T-cell (primary cell): ENCODE results near the gene MXRA8. TPM values are rescaled to one million over a fixed set of nuclear protein-coding genes. Genes with fewer than 3 reads are reported as not detected.

Source experiments
- ATAC-seq, 4 experiments: fragments of 200-7000 bp in 3 of 4; fragments of 150-1000 bp in 1 of 4; cut with Tn5 transposase; replicated peaks in 1 of 4; 1 replicate in 3 of 4; 2 replicates in 1 of 4; pipeline ENCODE4 v1.10.0; 2021; ENCODE audit warnings: moderate library complexity in 3 of 4, mild to moderate bottlenecking in 2 of 4, moderate number of reproducible peaks in 1 of 4
- CTCF ChIA-PET, 2 donors: fragments of 300-600 bp; sonication (Branson Sonifier 250); formaldehyde crosslinking; loops; one replicate each; lab custom pipeline; 2022; ENCODE audit warnings: antibody characterized with exemption in 2 of 2; lab: Charles Lee
- POLR2A ChIA-PET, 2 donors: fragments of 300-600 bp; sonication (Branson Sonifier 250); formaldehyde crosslinking; loops; one replicate each; lab custom pipeline; 2022; ENCODE audit warnings: antibody characterized with exemption in 2 of 2; lab: Charles Lee
- DNase-seq, 35 experiments: peaks; one replicate each; pipeline versions ENCODE4 v3.0.0 to v3.0.0-alpha.2; 2013 to 2023
- H3K27ac ChIP-seq: one replicate; pipeline ENCODE4 v1.5.1; 2013; ENCODE audit warnings: low read length
- H3K27me3 ChIP-seq, 2 experiments: replicated peaks in 1 of 2; 1 replicate in 1 of 2; 2 replicates in 1 of 2; pipeline versions ENCODE4 v1.6.1 to v1.7.0; 2013; ENCODE audit warnings: low read length in 1 of 2, mixed read lengths in 1 of 2; ENCODE audit not compliant: control insufficient read depth in 2 of 2, insufficient read depth in 2 of 2; ENCODE audit errors: extremely low read depth in 1 of 2
- H3K36me3 ChIP-seq, 2 donors: 1 replicate in 1 of 2; 2 replicates in 1 of 2; pipeline versions ENCODE4 v1.6.1 to v1.7.0; 2013; ENCODE audit warnings: low read length in 1 of 2; ENCODE audit not compliant: control insufficient read depth in 2 of 2, insufficient read depth in 1 of 2; ENCODE audit errors: extremely low read depth in 1 of 2
- H3K4me1 ChIP-seq, 2 experiments: 1 replicate in 1 of 2; 2 replicates in 1 of 2; pipeline versions ENCODE4 v1.6.1 to v1.7.0; 2013; ENCODE audit warnings: low read length in 2 of 2, mixed read lengths in 1 of 2; ENCODE audit not compliant: insufficient read depth in 2 of 2, control insufficient read depth in 1 of 2; ENCODE audit errors: extremely low read depth in 1 of 2
- H3K4me3 ChIP-seq, 2 donors: 1 replicate in 1 of 2; 2 replicates in 1 of 2; pipeline versions ENCODE4 v1.5.1 to v1.7.0; 2013; ENCODE audit warnings: mild to moderate bottlenecking in 2 of 2, low read length in 1 of 2, moderate library complexity in 1 of 2; ENCODE audit not compliant: control insufficient read depth in 1 of 2; ENCODE audit errors: extremely low read depth in 1 of 2
- H3K9me3 ChIP-seq: 2 replicates; pipeline ENCODE4 v1.7.0; 2013
- H3K27ac Mint-ChIP-seq, 2 donors: one replicate each; pipeline ENCODE4 v1.8.0; 2020 to 2021; ENCODE audit warnings: mild to moderate bottlenecking in 2 of 2, mixed read lengths in 2 of 2
- H3K27me3 Mint-ChIP-seq, 2 donors: one replicate each; pipeline ENCODE4 v1.8.0; 2021 to 2022; ENCODE audit warnings: mixed read lengths in 2 of 2
- H3K36me3 Mint-ChIP-seq: one replicate; pipeline ENCODE4 v1.8.0; 2021; ENCODE audit warnings: mixed read lengths
- H3K4me1 Mint-ChIP-seq, 3 donors: one replicate each; pipeline ENCODE4 v1.8.0; 2020 to 2022; ENCODE audit warnings: mixed read lengths in 3 of 3, mild to moderate bottlenecking in 1 of 3
- H3K4me3 Mint-ChIP-seq, 3 donors: one replicate each; pipeline ENCODE4 v1.8.0; 2020 to 2022; ENCODE audit warnings: mild to moderate bottlenecking in 3 of 3, mixed read lengths in 3 of 3, moderate library complexity in 3 of 3
- H3K9me3 Mint-ChIP-seq, 3 donors: one replicate each; pipeline ENCODE4 v1.8.0; 2020 to 2022; ENCODE audit warnings: mixed read lengths in 3 of 3
- WGBS: methylation state at CpG from one replicate; pipeline ENCODE4 v1.1.5; 2013; ENCODE audit warnings: missing lambda C conversion rate; ENCODE audit not compliant: insufficient coverage; 5-methylcytosine and 5-hydroxymethylcytosine counted together
- total RNA-seq, 35 experiments: library from RNA in 6 of 35; stranded (reverse) in 6 of 35; fragments of 120-200 nt in 1 of 35; gene quantifications; one replicate each; pipeline versions ENCODE4 v1.2.1 to v1.2.4 and lab custom pipeline; 2013 to 2026

Gene MXRA8
- total RNA-seq, 5 donors from 2014 or later (not counting 1 experiment from before 2014, with no cell fraction given), result 0.99 to 6.8 (median 1.9) TPM

- POLR2A ChIA-PET, result no interaction called here
- ATAC-seq (no peak), DNase-seq (no peak)
- H3K4me1 Mint-ChIP-seq, result peaks cover 22 to 33% (median 29%) of the 10 kb centered on the region in 3 donors
- no peaks in the 10 kb centered on the region for H3K27me3 Mint-ChIP-seq
- Histone ChIP-seq H3K4me1 (peaks cover 9 to 21% of the 10 kb centered on the region in 2 experiments), H3K27ac (no peak overlapping the region), H3K9me3 (no peaks in the 10 kb centered on the region), H3K36me3 (peaks cover 35 to 81% of the 10 kb centered on the region in 2 donors), H3K27me3 (no peaks in the 10 kb centered on the region), H3K4me3 (no peak overlapping the region)
- no peak overlapping the region for H3K4me3 Mint-ChIP-seq
- H3K27ac Mint-ChIP-seq, result peak overlapping the region in 1 of 2 donors; percentile 4
- H3K36me3 Mint-ChIP-seq, result peaks cover 50% of the 10 kb centered on the region
- CTCF ChIA-PET, result interaction anchor here in 1 of 2 donors (0.6 kb wide), 1 partner anchor 117 kb away, joined by 3 read pairs; no protein-coding TSS in a partner anchor
- no peaks in the 10 kb centered on the region for H3K9me3 Mint-ChIP-seq
- WGBS, result 94% methylated on average over 10 of the region's 11 CpGs
Observed at GRCh38 chr1:1393428-1393827, 35.1 kb upstream of the MXRA8 start.

GRCh38 chr1:1393014-1393413 is 34.7 kb upstream of the MXRA8 start:
- no peak for DNase-seq
- ATAC-seq, result no peak
- no peaks in the 10 kb centered on the region for H3K27me3 ChIP-seq
- CTCF ChIA-PET, result interaction anchor here in 1 of 2 donors (0.6 kb wide), 1 partner anchor 117 kb away, joined by 3 read pairs; no protein-coding TSS in a partner anchor
- Mint-ChIP-seq H3K4me1 (peaks cover 19 to 29% (median 25%) of the 10 kb centered on the region in 3 donors), H3K4me3 (no peak overlapping the region), H3K27me3 (no peaks in the 10 kb centered on the region), H3K9me3 (no peaks in the 10 kb centered on the region), H3K27ac (no peak overlapping the region), H3K36me3 (peaks cover 53% of the 10 kb centered on the region)
- H3K4me1 ChIP-seq, result peaks cover 5 to 17% of the 10 kb centered on the region in 2 experiments
- peaks cover 37 to 85% of the 10 kb centered on the region in 2 donors for H3K36me3 ChIP-seq
- POLR2A ChIA-PET, result no interaction called here
- H3K27ac ChIP-seq, result no peak overlapping the region
- H3K4me3 ChIP-seq, result no peak overlapping the region
- 91% methylated on average over 4 of the region's 4 CpGs for WGBS
- H3K9me3 ChIP-seq, result no peaks in the 10 kb centered on the region

- Histone ChIP-seq H3K4me3 (no peak overlapping the region), H3K4me1 (peaks cover 0 to 7% of the 10 kb centered on the region in 2 experiments), H3K36me3 (peaks cover 43 to 90% of the 10 kb centered on the region in 2 donors), H3K27ac (no peak overlapping the region), H3K9me3 (no peaks in the 10 kb centered on the region), H3K27me3 (no peaks in the 10 kb centered on the region)
- Mint-ChIP-seq H3K36me3 (peaks cover 66% of the 10 kb centered on the region), H3K9me3 (no peaks in the 10 kb centered on the region), H3K4me3 (no peak overlapping the region), H3K4me1 (peaks cover 16 to 21% (median 18%) of the 10 kb centered on the region in 3 donors), H3K27ac (no peak overlapping the region), H3K27me3 (no peaks in the 10 kb centered on the region)
- 97% methylated on average over 10 of the region's 12 CpGs for WGBS
- ChIA-PET POLR2A (no interaction called here), CTCF (no interaction called here)
- no peak for DNase-seq
- ATAC-seq, result no peak
Observed at GRCh38 chr1:1391225-1391624, 32.9 kb upstream of the MXRA8 start.

DNA sequence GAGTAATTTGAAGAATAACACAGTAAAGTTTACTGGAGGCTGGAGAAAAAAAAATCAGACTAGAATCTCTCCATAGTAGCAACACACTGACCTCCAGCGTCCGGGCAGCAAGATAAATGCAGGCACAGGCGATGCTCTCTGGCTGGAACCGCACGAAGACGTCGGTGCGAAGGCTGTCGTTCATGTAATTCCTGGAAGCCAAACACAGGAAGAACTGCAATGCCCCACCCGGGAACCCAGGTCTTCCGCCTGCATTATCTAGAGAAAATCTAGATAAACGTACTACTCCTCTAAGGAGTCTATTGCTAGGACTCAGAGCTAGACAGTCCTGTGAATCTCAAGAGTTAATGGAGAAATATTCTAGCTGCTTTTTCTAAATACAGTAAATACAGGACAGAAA is 32.3 kb upstream of the MXRA8 start:
- Mint-ChIP-seq H3K36me3 (peaks cover 69% of the 10 kb centered on the region), H3K27ac (no peak overlapping the region), H3K27me3 (no peaks in the 10 kb centered on the region), H3K4me1 (peaks cover 14 to 19% (median 15%) of the 10 kb centered on the region in 3 donors), H3K4me3 (no peak overlapping the region), H3K9me3 (no peaks in the 10 kb centered on the region)
- Histone ChIP-seq H3K36me3 (peaks cover 40 to 94% of the 10 kb centered on the region in 2 donors), H3K4me1 (peaks cover 0 to 7% of the 10 kb centered on the region in 2 experiments), H3K27ac (no peak overlapping the region), H3K27me3 (no peaks in the 10 kb centered on the region), H3K9me3 (no peaks in the 10 kb centered on the region), H3K4me3 (no peak overlapping the region)
- ATAC-seq (no peak), DNase-seq (no peak)
- 100% methylated on average over 10 of the region's 12 CpGs for WGBS
- POLR2A ChIA-PET, result no interaction called here
- CTCF ChIA-PET, result no interaction called here

GRCh38 chr1:1388078-1388472 is 29.7 kb upstream of the MXRA8 start:
- H3K36me3 ChIP-seq, result peaks cover 24 to 72% of the 10 kb centered on the region in 2 donors
- ATAC-seq, result no peak

GRCh38 chr1:1387098-1388077 is 29.0 kb upstream of the MXRA8 start:
- ChIA-PET CTCF (no interaction called here), POLR2A (interaction anchor here in 1 of 2 donors (0.6 kb wide), 1 partner anchor 32 kb away, joined by 5 read pairs; no protein-coding TSS in a partner anchor)
- ATAC-seq, result no peak
- Mint-ChIP-seq H3K36me3 (peaks cover 45% of the 10 kb centered on the region), H3K9me3 (no peaks in the 10 kb centered on the region), H3K27ac (no peak overlapping the region), H3K27me3 (no peaks in the 10 kb centered on the region), H3K4me1 (peaks cover 4 to 6% (median 6%) of the 10 kb centered on the region in 3 donors), H3K4me3 (no peak overlapping the region)
- no peak for DNase-seq
- Histone ChIP-seq H3K27ac (no peak overlapping the region), H3K27me3 (no peaks in the 10 kb centered on the region), H3K36me3 (peaks cover 18 to 65% of the 10 kb centered on the region in 2 donors), H3K9me3 (no peaks in the 10 kb centered on the region), H3K4me3 (no peak overlapping the region), H3K4me1 (no peaks in the 10 kb centered on the region)
- 98% methylated on average over 36 of the region's 50 CpGs for WGBS

More at GRCh38 chr1:1388078-1388472, 29.7 kb upstream of the MXRA8 start:
- no peaks in the 10 kb centered on the region for H3K9me3 ChIP-seq
- no peaks in the 10 kb centered on the region for H3K27me3 Mint-ChIP-seq
- no peak overlapping the region for H3K4me3 ChIP-seq
- H3K27ac Mint-ChIP-seq, result no peak overlapping the region
- H3K27me3 ChIP-seq, result no peaks in the 10 kb centered on the region
- peaks cover 0 to under 1% of the 10 kb centered on the region in 2 experiments for H3K4me1 ChIP-seq
- DNase-seq, result no peak
- WGBS, result 91% methylated on average over 5 of the region's 16 CpGs
- H3K36me3 Mint-ChIP-seq, result peaks cover 48% of the 10 kb centered on the region
- POLR2A ChIA-PET, result interaction anchor here in 1 of 2 donors (0.6 kb wide), 1 partner anchor 33 kb away, joined by 5 read pairs; no protein-coding TSS in a partner anchor
- CTCF ChIA-PET, result no interaction called here
- no peak overlapping the region for H3K4me3 Mint-ChIP-seq
- H3K9me3 Mint-ChIP-seq, result no peaks in the 10 kb centered on the region
- H3K4me1 Mint-ChIP-seq, result peaks cover 4 to 9% (median 6%) of the 10 kb centered on the region in 3 donors
- H3K27ac ChIP-seq, result no peak overlapping the region
